ENCODE measurements around the gene DOK6. TPM values are rescaled to one million over a fixed set of nuclear protein-coding genes. Genes with fewer than 3 reads are reported as not detected.

Gene DOK6
- total and polyA plus RNA-seq, 2 experiments from 2014 or later, result 0.29 to 0.42 TPM

GRCh38 chr18:69558052-69558451 lies 157.4 kb downstream of the DOK6 start:
- TF ChIP-seq ZNF462 (CRISPR knock-in tag; IDR thresholded peaks at IDR 0.05) (no peak), NANOG (IDR thresholded peaks at IDR 0.05; ENCODE audit: borderline replicate concordance) (no peak), CREB1 (CRISPR knock-in tag; IDR thresholded peaks at IDR 0.05; ENCODE audit: low read depth) (no peak), STAT1 (IDR thresholded peaks at IDR 0.05; ENCODE audit: unreplicated experiment) (no peak), REST (IDR thresholded peaks at IDR 0.05; ENCODE audit: unreplicated experiment) (no peak), EZH2 (IDR thresholded peaks at IDR 0.05; ENCODE audit: low read depth, unreplicated experiment) (no peak), POLR2AphosphoS5 (IDR thresholded peaks at IDR 0.05; ENCODE audit: low read depth) (no peak), EZH2phosphoT487 (IDR thresholded peaks at IDR 0.05; ENCODE audit: unreplicated experiment) (no peak)
- peaks cover 2% of the 10 kb centered on the region for H3K27me3 Mint-ChIP-seq (ENCODE audit: insufficient read depth, low read depth, poor library complexity)
- Histone ChIP-seq H3K27ac (ENCODE audit: low read depth) (no peak overlapping the region), H3K36me3 (ENCODE audit: insufficient read depth) (no peaks in the 10 kb centered on the region), H2AFZ (no peak overlapping the region; the same call in 1 of the 2 replicates), H3K4me3 (no peak overlapping the region), H3K27me3 (ENCODE audit: insufficient read depth) (no peaks in the 10 kb centered on the region), H4K20me1 (replicated peaks; ENCODE audit: insufficient read depth) (no peaks in the 10 kb centered on the region), H3K4me1 (ENCODE audit: insufficient read depth) (no peaks in the 10 kb centered on the region; the same call in 1 of the 2 replicates), H3K79me2 (replicated peaks; ENCODE audit: insufficient read depth) (no peaks in the 10 kb centered on the region), H3K4me2 (no peak overlapping the region), H3F3A (replicated peaks; ENCODE audit: low read depth) (no peaks in the 10 kb centered on the region), H3K9me2 (ENCODE audit: insufficient read depth) (no peaks in the 10 kb centered on the region)
- H3K4me1 Mint-ChIP-seq, result peaks cover 6% of the 10 kb centered on the region
- H3K36me3 Mint-ChIP-seq (ENCODE audit: low read depth), result peaks cover 6% of the 10 kb centered on the region; the same call in 1 of the 3 replicates
- no peak for ATAC-seq
- H3K27ac Mint-ChIP-seq, result no peak overlapping the region
- DNase-seq (ENCODE audit: low spot score), result no peak
- peaks cover 14% of the 10 kb centered on the region; the same call in 2 of the 3 replicates for H3K9me3 Mint-ChIP-seq
- H3K4me3 Mint-ChIP-seq, result no peak overlapping the region
